ENCODE results near the gene HIRA.

DNA sequence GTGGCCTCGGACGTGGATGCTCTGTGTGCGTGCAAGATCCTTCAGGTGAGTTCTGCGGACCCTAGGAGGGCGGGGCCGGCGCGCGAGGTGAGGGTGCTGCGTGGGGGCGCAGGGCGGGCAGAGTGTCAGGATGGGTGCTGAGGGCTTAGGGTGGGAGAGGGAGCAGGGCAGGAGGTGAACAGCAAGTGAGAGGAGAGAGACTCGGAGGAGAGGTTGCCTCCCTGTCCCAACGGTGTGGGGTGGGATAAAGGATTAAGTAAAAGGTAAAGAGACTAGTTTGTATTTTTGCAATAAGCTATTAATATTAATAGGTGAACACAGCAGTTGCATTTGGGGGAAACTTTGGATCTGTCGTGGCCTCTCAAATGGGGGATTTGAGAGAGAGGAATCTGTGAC is 48.6 kb upstream of the HIRA start:
- no peak for TF ChIP-seq POLR2A (IDR thresholded peaks at IDR 0.05)
- TF ChIP-seq, protein P1, sequence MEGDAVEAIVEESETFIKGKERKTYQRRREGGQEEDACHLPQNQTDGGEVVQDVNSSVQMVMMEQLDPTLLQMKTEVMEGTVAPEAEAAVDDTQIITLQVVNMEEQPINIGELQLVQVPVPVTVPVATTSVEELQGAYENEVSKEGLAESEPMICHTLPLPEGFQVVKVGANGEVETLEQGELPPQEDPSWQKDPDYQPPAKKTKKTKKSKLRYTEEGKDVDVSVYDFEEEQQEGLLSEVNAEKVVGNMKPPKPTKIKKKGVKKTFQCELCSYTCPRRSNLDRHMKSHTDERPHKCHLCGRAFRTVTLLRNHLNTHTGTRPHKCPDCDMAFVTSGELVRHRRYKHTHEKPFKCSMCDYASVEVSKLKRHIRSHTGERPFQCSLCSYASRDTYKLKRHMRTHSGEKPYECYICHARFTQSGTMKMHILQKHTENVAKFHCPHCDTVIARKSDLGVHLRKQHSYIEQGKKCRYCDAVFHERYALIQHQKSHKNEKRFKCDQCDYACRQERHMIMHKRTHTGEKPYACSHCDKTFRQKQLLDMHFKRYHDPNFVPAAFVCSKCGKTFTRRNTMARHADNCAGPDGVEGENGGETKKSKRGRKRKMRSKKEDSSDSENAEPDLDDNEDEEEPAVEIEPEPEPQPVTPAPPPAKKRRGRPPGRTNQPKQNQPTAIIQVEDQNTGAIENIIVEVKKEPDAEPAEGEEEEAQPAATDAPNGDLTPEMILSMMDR (IDR thresholded peaks at IDR 0.05) = no peak
